Activated CD4-positive, alpha-beta T cell treated with anti-CD3 and anti-CD28 coated beads, Interleukin-2, amount 50 U/mL, for 48 hours (primary cell): Measurements from ENCODE around the gene LARP4.
"Not testable (repeated sequence)": the region's sequence is repeated elsewhere in the genome, so short reads cannot be mapped to it uniquely, and the experiment has no call there.

Experiments
- DNase-seq, 2 experiments: peaks; one replicate each; pipeline ENCODE4 v3.0.0-alpha.2; 2020

The LARP4 gene

GRCh38 chr12:50400638-50401499, at the start of gene LARP4:
LARP4 (plus strand) TSS chr12:50400885; CDS start chr12:50401011, 126 bp downstream.
- DNase-seq, result peak; percentile 90 to 93

DNA sequence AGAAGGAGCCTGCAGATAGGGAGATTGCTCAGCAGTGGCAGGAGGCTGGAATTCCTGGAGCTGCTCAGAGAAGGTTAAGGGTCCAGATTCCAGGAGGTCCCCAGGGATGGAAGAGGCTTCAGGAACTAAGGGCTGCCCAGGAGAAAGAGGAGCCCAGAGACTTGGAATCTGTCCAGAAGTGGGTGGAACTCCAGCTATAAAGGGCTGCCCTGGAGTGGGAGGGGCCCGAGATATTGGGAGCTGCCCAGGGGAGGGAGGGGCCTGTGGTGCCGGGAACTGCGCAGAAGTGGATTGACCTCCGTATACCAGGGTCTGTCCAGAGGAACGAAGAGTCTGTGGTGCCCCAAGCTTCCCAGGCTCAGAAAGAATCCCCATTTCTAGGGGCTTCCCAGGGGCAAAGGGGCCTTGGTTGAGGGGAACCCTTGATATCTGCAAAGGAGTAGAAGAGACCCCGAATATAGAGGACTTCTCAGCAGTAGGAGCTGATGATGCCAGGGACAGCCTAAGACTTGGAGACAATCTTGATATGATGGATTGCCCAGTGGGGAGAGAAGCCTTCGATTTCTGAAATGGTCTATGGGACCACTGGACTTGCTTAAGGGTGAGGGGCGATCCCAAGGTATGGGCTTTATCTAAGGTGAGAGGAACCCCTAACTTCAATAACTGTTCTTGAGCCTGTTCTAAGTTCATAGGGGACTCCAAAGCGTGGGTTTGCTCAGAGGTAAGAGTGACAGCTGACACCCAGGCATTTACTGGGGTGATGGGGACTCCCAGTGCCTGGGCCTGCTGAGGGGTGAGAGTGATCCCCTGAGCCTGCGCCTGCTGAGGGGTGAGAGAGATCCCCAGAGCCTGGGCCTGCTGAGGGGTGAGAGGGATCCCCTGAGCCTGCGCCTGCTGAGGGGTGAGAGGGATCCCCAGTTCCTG, 49.3 kb upstream of the LARP4 start:
- DNase-seq, result no peak

DNA sequence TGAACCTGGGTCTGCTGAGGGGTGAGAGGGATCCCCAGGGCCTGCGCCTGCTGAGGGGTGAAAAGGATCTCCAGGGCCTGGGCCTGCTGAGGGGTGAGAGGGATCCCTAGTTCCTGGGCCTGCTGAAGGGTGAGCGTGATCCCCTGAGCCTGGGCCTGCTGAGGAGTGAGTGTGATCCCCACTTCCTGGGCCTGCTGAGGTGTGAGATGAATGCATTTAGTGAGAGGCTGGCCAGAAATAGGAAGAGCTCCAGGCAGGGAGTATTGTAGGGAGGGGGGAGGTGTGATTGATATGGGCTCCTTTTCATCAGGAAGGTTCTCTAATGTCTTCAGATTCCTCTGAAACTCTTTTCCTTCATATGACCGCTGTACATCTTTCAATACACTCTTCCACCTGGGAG, 47.3 kb upstream of the LARP4 start:
- no peak for DNase-seq

DNA sequence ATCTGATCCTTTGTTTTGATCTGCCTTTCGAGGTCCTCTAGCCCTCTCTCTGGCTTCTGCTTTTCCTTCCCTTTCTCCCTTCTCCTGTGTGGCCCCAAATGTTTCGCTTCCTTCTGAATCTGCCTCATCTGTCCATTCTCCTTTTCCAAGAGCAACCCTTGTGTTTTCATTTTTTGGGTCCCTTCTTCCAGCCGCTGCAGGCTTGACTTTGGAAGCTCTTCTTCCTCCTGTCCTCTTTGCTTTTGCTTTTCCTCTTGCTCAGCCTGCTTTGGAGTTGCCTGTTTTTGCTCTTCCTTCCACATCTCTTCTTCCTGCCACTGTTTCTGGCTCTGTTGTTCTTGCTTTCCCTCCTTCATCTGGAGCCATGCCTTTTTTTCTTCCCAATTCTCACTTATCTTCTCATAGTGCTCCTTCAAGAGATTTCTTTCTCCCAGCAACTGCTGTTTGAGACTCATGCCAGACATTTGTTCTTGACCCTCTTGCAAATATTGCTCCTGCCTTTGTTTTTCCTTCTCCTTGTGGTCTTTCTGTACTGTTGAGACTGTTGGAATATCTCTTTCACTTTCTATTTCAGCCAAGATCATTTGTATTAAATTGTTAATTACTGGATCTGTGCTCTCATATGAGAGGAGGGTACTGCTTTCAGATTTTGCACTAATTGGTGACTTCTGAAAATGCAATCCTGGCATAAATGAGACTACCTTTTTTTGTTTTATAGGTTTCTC, 46.7 kb upstream of the LARP4 start:
- DNase-seq, result no peak

GRCh38 chr12:50354908-50355307, 45.8 kb upstream of the LARP4 start:
- no peak for DNase-seq

GRCh38 chr12:50355365-50355764, 45.3 kb upstream of the LARP4 start:
- DNase-seq, result no peak

GRCh38 chr12:50362671-50363070, 38.0 kb upstream of the LARP4 start:
- DNase-seq, result no peak

- DNase-seq, result no peak
Measured at GRCh38 chr12:50363141-50363540, 37.5 kb upstream of the LARP4 start.

DNA sequence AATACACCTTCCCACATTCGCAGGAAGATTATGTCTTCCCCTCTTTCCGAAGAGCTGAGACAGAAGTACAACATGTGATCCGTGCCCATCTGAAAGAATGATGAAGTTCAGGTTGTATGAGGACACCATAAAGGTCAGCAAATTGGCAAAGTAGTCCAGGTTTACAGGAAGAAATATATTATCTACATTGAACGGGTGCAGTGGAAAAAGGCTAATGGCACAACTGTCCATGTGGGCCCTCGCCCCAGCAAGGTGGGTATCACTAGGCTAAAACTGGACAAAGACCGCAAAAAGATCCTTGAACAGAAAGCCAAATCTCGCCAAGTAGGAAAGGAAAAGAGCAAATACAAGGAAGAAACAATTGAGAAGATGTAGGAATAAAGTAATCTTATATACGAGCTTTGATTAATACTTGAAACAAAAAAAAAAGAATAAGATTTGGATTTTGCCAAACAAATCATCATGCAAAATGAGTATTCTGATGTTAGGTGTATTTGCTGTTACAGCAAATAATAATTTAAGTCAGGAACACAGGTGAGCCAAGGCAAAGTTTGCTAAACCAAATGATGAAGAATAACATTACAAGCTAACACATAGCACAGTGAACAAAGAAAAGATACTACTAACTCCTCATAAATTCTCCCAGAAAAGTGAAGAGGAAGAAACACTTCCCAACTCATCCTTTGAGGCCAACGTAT, 34.8 kb upstream of the LARP4 start:
- DNase-seq, result no peak

DNA sequence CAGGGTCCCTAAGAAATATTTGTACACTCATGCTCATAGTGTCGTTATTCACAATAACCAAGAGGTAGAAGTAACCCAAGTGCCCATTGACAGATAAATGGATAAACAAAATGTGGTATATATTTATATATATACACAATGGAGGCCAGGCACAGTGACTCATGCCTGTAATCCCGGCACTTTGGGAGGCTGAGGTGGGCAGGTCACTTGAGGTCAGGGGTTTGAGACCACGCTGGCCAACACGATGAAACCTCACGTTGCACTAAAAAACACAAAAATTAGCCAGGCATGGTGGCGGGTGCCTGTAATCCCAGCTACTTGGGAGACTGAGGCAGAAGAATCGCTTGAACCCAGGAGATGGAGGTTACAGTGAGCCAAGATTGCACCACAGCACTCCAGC, 30.0 kb upstream of the LARP4 start:
- DNase-seq, result not testable (repeated sequence)

GRCh38 chr12:50375802-50376201, 24.9 kb upstream of the LARP4 start:
- no peak for DNase-seq

GRCh38 chr12:50380761-50381325, 19.8 kb upstream of the LARP4 start:
- DNase-seq, result no peak

DNA sequence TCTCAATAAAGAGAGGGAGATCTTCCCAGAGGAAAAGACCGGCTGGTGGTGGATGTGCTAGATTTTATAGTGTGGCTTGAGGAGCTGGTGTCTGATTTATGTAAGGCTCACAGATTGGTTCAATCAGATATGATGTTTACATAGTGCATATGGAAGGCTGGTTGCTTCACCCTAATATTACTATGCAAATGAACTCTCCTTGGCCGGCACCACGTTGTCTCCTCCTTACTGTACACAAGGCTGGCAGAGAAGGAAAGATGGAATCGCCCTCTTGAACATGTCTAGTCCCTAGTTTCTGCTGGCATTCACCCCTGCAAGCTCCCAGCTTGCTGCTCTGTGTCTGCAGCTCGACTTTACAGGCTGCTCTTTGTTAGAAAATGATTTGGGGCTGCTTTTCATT, 13.2 kb upstream of the LARP4 start:
- DNase-seq, result no peak

DNA sequence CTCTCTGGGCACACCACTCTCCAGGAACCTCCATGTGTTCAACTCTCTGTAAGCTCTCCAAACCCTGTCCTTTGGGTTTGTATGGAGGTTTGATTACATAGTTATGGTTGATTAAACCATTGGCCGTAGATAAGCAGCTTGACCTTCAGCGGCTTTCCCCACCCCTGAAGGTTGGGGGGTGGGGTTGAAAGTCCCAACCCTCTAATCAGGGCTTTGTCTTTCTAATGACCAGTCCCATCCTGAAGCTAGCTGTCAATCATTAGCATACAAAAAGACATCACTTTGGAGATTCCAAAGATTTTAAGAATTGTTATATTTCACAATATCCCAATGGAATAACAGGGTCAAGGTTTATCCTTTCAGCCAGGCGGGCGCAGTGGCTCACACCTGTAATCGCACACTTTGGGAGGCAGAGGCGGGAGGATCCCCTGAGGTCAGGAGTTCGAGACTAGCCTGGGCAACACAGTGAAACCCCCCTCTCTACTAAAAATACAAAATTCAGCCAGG, 12.7 kb upstream of the LARP4 start:
- DNase-seq, result no peak

- not testable (repeated sequence) for DNase-seq
Measured at GRCh38 chr12:50388793-50389192, 11.9 kb upstream of the LARP4 start.

DNA sequence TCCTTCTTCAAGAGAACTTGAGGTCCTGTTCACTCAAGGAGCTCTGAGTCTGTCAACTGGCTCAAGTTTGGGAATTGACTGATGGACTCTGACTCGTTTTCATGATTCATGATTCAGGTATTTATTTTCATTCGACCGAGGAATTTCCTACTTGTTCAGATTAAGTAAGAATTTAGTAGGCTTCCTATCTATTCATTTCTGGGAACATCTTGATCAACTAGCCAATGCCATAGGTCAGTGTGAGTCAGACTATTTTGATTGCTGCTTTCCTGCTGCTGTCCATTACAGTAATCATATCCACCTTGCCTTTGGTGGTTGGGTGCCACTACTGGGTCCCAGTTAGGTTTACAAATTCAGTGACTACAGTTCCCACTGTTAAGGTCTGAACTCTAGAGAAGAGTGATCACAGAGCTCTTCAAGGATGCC, 10.4 kb upstream of the LARP4 start:
- DNase-seq, result no peak

- DNase-seq, result no peak
Measured at GRCh38 chr12:50394469-50395029, 6.1 kb upstream of the LARP4 start.

- no peak for DNase-seq
Measured at GRCh38 chr12:50397117-50397650, 3.5 kb upstream of the LARP4 start.

DNA sequence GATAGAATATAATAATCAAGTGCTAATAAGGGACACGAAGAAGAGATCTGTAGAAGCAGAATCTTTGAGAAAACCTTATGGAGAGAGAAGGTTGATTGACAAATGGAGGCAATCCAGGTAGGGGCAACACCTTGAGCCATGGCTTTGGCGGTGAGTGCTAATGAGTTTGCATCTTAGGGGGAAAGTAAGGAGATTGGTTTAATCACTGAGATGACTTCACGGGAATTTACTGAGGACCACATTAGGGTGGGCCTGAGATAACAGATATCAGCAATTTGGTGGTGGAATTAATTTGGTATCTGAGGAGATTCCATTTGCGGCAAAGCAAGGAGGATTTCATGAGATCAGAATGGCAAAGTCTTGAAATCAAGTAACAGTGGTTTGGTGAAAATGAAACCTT, 1.8 kb upstream of the LARP4 start:
- DNase-seq, result no peak

DNA sequence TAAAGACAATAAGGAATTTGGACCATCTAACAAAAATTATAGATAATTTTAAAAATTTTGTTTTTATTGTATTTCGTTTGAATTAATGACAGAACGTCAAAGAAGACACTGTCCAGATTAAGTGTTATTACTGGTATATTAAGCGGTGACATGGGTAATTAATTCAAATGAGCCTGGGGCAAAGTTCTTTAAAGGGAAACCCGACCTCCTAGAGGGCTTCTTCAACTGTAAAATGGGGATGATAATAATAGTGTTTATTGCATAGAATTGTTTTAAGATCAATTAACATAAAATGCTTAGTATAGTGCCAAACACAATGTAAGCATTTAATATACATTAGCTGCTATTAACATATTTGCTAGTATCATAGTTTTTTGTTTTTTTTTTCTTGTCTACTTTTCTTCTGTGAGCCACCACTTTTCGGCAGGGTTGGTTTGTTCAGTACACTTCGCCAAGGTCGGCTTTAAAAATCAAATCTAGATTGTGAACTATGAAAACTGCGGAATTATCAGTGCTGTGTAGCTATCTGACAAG, 514 bp upstream of the LARP4 start:
- DNase-seq, result no peak

- no peak for DNase-seq
Measured at GRCh38 chr12:50401500-50402081, 906 bp downstream of the LARP4 start.
